Liver (tissue), 3 donors: ENCODE results near the gene SYCP3.
A peak's percentile ranks its signal among the peaks of the same experiment; 100 is the strongest.

ENCODE experiments used
- CTCF ChIP-seq: fragments of 150-350 bp; IDR thresholded peaks from 2 replicates; pipeline ENCODE4 v1.5.1; 2017; ENCODE audit warnings: improper control_type of control experiment, low read depth, low read length; ENCODE audit not compliant: missing input control
- RAD21 ChIP-seq, 2 donors: IDR thresholded peaks; 2 replicates each; pipeline ENCODE4 v1.6.1; 2016; ENCODE audit warnings: antibody characterized with exemption in 2 of 2, mild to moderate bottlenecking in 2 of 2
- REST ChIP-seq: IDR thresholded peaks from 2 replicates; pipeline ENCODE4 v1.6.1; 2016; ENCODE audit warnings: antibody characterized with exemption, mild to moderate bottlenecking
- RXRA ChIP-seq, 2 donors: IDR thresholded peaks; 2 replicates each; pipeline ENCODE4 v1.6.1; 2017 to 2018; ENCODE audit warnings: antibody characterized with exemption in 2 of 2, mild to moderate bottlenecking in 1 of 2
- YY1 ChIP-seq: IDR thresholded peaks from 2 replicates; pipeline ENCODE4 v1.6.1; 2016; ENCODE audit warnings: antibody characterized with exemption, mild to moderate bottlenecking
- donor health status: healthy.
- donor health status: healthy.

DNA sequence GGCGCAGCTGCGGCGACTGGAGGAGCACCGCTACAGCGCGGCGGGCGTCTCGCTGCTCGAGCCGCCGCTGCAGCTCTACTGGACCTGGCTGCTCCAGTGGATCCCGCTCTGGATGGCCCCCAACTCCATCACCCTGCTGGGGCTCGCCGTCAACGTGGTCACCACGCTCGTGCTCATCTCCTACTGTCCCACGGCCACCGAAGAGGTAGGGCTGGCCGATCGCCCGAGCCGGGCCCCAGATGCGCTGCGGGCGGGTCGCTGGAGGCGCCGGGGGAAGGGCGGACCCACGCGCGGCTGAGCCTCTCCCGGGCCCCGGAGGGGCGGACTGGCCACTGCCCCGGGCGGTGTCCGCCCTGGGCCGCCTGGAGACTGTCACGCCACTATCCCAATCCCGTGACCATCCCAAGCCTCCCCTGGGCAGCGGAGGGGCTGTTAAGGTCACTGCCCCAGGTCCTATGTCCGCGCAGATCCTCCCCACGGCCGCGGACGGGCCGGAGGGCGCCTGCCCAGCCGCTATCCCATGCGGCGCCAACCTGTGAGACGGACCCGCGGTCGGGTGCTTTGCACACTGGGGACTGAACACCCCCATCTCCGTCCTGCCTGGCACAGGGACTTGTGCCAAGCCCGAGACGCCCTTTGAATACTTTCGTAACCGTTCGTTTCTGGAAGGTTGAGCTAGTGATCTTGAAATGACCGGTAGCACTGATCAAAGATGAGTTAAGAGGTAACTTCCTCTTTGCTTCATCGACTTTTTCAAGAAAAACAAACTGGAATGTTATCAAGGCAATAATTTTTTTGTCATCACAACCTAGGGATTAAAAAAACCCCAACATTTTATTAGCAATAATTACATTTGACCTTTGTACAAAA is 41.1 kb downstream of the SYCP3 start:
- TF ChIP-seq RXRA (IDR thresholded peaks at IDR 0.05) (peak; percentile 71 to 76), CTCF (no peak), REST (peak; percentile 47), RAD21 (IDR thresholded peaks at IDR 0.05) (peak in 1 of 2 donors; percentile 27), YY1 (peak; percentile 86)
